Measurements from ENCODE around the gene AGPAT2.

Gene AGPAT2

GRCh38 chr9:136688274-136689107 lies 1.2 kb upstream of the AGPAT2 start:
- no peak for DNase-seq (ENCODE audit: low read depth in 2 of 2)

- DNase-seq (ENCODE audit: low read depth in 2 of 2) = no peak
These were observed 515 bp upstream of the AGPAT2 start for GRCh38 chr9:136687721-136688223.

GRCh38 chr9:136686534-136686793 lies 793 bp downstream of the AGPAT2 start:
- no peak for DNase-seq (ENCODE audit: low read depth in 2 of 2)

GRCh38 chr9:136685790-136686533 lies 1.3 kb downstream of the AGPAT2 start:
- no peak for DNase-seq (ENCODE audit: low read depth in 2 of 2)

DNA sequence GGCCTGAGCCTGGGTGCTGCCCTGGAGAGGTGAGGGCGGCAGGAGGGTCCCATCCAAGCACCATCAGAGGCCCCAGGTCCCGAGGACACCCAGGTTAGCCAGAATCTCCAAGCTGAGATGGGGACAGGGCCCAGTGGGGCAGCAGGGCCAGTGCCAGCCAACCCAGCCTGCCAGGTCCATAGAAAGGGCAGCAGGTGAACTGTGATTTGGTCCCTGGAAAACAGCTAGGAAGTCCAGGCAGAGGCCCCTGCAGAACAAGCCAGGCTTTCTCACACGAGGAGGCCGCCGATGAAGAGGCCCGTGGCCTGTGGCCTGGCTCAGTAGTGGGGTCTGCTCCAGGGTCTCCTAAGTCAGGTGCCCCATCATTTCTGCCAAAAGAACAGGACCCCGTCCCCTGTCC lies 2.0 kb downstream of the AGPAT2 start:
- DNase-seq (ENCODE audit: low read depth in 2 of 2) = no peak

DNA sequence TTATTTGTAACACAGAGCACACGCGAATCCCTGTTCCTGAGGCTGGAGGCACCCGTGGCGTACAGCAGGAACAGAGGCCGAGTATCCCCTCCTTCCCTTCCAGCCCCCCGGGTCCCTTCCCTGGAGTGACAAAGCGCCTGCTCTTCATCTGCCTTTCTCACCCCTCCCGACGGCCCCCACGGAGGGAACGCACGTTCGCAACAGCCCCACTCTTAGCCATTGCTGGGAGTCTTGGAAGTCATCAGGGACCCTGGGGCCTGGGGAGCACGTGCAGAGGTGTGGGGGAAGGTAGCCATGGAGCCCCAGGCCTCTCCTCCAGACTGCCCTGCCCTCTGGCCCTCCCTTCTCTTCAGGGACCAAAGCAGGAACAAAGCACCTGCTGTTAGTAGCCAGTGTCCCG lies 2.5 kb downstream of the AGPAT2 start:
- DNase-seq (ENCODE audit: low read depth in 2 of 2) = no peak

DNA sequence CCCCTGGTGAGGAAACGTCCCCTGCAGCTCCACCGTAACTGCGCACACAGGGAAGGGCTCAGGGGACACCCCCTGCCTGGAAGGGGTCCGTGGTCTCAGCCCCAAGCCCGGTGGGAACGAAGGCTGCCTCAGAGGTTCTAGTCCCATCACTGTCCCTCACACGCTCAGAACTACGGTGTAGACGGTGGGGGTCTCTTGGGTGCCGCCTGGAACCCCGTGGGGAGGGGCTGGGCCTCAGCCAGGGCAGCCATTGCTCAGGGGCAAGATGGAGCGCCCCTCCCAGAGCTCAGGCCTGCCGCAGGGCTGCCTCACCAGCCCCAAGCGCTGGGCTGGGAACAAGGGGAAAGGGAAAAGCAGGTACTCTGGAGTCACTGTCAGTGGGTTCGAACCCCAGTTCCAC lies 2.9 kb downstream of the AGPAT2 start:
- DNase-seq (ENCODE audit: low read depth in 2 of 2) = no peak

DNA sequence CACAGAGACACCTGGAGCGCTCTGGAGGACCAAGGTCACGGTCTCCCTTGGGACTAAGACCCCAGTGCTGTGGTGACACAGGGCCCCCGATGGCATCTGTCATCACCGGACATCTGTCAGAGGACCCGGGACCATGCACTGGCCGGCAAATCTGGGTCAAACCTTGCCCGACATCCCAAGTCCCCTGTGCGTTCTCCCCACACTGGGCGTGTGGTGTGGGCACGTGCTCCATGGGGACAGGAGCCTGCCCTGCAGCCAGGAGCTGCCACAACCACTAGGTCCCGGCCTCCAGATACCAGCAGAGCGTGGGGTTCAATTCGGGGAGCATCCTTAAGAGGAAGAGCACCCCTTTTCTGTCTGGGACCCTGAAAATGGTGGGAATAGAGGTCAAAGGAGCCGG lies 3.5 kb downstream of the AGPAT2 start:
- DNase-seq (ENCODE audit: low read depth in 2 of 2) = no peak

- DNase-seq (ENCODE audit: low read depth in 2 of 2) = no peak
These were observed 4.0 kb downstream of the AGPAT2 start for GRCh38 chr9:136683173-136683745.

GRCh38 chr9:136682710-136683109 lies 4.5 kb downstream of the AGPAT2 start:
- DNase-seq (ENCODE audit: low read depth in 2 of 2) = no peak

- no peak for DNase-seq (ENCODE audit: low read depth in 2 of 2)
These were observed 5.1 kb downstream of the AGPAT2 start for GRCh38 chr9:136681945-136682699.

GRCh38 chr9:136681029-136681428 lies 6.2 kb downstream of the AGPAT2 start:
- no peak for DNase-seq (ENCODE audit: low read depth in 2 of 2)

GRCh38 chr9:136679431-136679941 lies 7.8 kb downstream of the AGPAT2 start:
- no peak for DNase-seq (ENCODE audit: low read depth in 2 of 2)

- DNase-seq (ENCODE audit: low read depth in 2 of 2) = no peak
These were observed 8.6 kb downstream of the AGPAT2 start for GRCh38 chr9:136678624-136679023.

GRCh38 chr9:136678034-136678433 lies 9.2 kb downstream of the AGPAT2 start:
- no peak for DNase-seq (ENCODE audit: low read depth in 2 of 2)

- DNase-seq (ENCODE audit: low read depth in 2 of 2) = no peak
These were observed 10.2 kb downstream of the AGPAT2 start for GRCh38 chr9:136676920-136677686.

DNA sequence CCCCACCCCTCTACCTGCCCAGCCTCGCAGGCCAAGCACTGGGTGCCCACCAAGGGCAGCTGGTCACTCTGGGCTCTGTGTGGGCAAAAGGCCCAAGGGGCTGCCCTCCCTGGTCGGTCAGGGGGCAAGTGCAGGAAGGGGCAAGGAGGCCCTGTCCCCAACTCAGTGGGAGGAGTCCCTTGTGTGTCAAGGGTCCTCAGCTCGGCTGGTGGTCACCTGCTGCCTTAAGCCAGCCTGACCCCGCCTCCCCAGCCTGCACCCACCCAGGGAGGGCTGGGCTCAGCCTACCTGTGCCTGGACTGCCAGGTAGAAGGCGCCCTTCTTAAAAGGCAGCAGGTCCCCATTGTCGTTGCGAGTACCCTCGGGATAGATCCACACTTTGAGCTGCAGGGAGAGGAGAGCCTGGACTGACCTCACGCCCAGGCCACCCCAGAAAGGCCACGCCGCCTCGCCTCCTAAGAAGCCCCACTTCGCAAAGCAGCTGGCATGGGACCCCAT lies 10.9 kb downstream of the AGPAT2 start:
- DNase-seq (ENCODE audit: low read depth in 2 of 2) = no peak

GRCh38 chr9:136675477-136676296 lies 11.6 kb downstream of the AGPAT2 start:
- no peak for DNase-seq (ENCODE audit: low read depth in 2 of 2)

DNA sequence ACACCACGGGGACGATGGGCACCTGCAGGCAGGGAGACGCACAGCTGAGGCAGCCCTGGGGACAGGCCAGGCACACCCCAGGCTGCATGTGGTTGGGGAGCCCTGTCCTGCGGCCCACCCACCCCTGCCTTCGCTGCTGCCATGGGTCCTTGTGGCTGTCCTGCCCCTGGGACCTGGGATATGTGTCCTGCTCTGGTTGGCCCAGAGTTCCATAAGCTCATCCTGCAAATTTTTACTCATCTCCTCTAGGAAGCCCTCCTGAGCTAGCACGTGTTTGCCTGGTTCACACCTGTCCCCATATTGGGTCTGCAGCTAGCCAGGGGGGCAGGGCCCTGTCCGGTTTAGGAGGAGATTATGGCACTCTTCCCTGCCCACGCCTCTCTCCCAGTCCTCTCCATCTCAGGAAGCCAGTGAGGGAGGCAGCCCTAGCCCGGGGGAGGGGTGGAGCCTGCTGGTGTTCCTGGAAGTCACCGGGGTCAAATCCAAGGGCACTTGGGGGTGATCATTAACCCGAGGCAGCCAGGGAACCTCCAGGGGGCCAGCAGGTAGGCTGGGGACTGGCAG lies 12.4 kb downstream of the AGPAT2 start:
- DNase-seq (ENCODE audit: low read depth in 2 of 2) = no peak

Data from stimulated activated CD8-positive, alpha-beta memory T cell treated with anti-CD3 and anti-CD28 coated beads, Interleukin-7, amount 100 ng/mL, for 1 hour (primary cell).